H1 (cell line): Measurements from ENCODE around the gene H6PD. TPM values are rescaled to one million over a fixed set of nuclear protein-coding genes. Genes with fewer than 3 reads are reported as not detected.

Source experiments
- CTCF ChIA-PET: fragments of 300-600 bp; sonication (Branson Sonifier 250); formaldehyde crosslinking; loops from one replicate; lab custom pipeline; 2021; ENCODE audit not compliant: partially characterized antibody; lab: Charles Lee
- POLR2A ChIA-PET: fragments of 300-600 bp; sonication (Branson Sonifier 250); formaldehyde crosslinking; loops from one replicate; lab custom pipeline; 2021; ENCODE audit warnings: inconsistent platforms; ENCODE audit not compliant: partially characterized antibody; lab: Charles Lee
- DNase-seq, 2 experiments: peaks; one replicate each; pipeline versions ENCODE4 v3.0.0 to v3.0.0-alpha.2; 2010 to 2022; ENCODE audit warnings: low spot score in 2 of 2, low read depth in 1 of 2, mixed read lengths in 1 of 2
- FAIRE-seq: peaks from 2 replicates; lab custom pipeline; 2011; peaks lifted over from hg19 to GRCh38; lab: Jason Lieb, UNC
- H2AFZ ChIP-seq: 2 replicates; pipeline ENCODE4 v1.8.1; 2012; ENCODE audit warnings: low read length, inconsistent platforms
- H2AK5ac ChIP-seq: 2 replicates; pipeline ENCODE4 v1.6.1; 2013; ENCODE audit warnings: low read depth, low read length
- H2BK120ac ChIP-seq: replicated peaks from 2 replicates; pipeline ENCODE3; 2013; ENCODE audit warnings: low read depth, low read length, inconsistent platforms
- H2BK12ac ChIP-seq: 2 replicates; pipeline ENCODE4 v1.6.1; 2013; ENCODE audit warnings: low read depth, low read length
- H2BK15ac ChIP-seq: 2 replicates; pipeline ENCODE4 v1.6.1; 2013; ENCODE audit warnings: low read length
- H2BK20ac ChIP-seq: 2 replicates; pipeline ENCODE4 v1.6.1; 2013; ENCODE audit warnings: low read length
- H2BK5ac ChIP-seq: 2 replicates; pipeline ENCODE4 v1.6.1; 2013; ENCODE audit warnings: low read depth, low read length
- H3K14ac ChIP-seq: 2 replicates; pipeline ENCODE4 v1.6.1; 2013; ENCODE audit warnings: inconsistent platforms; ENCODE audit not compliant: insufficient read length
- H3K18ac ChIP-seq: 2 replicates; pipeline ENCODE4 v1.6.1; 2013; ENCODE audit warnings: low read length; ENCODE audit errors: extremely low read depth
- H3K23ac ChIP-seq: 2 replicates; pipeline ENCODE4 v1.6.1; 2013; ENCODE audit warnings: inconsistent platforms; ENCODE audit not compliant: insufficient read length
- H3K23me2 ChIP-seq: 2 replicates; pipeline ENCODE4 v1.6.1; 2013; ENCODE audit warnings: low read depth, low read length
- H3K27ac ChIP-seq: 2 replicates; pipeline ENCODE4 v1.6.1; 2011; ENCODE audit warnings: low read depth, low read length, inconsistent platforms
- H3K27me3 ChIP-seq, 4 experiments: replicated peaks in 1 of 4; 1 replicate in 1 of 4; 2 replicates in 3 of 4; pipeline versions ENCODE4 v1.6.1 to v1.8.1; 2011 to 2013; ENCODE audit warnings: low read length in 3 of 4, mild to moderate bottlenecking in 3 of 4, inconsistent platforms in 2 of 4, mixed read lengths in 2 of 4, moderate library complexity in 1 of 4; ENCODE audit not compliant: control insufficient read depth in 3 of 4, insufficient read depth in 3 of 4; ENCODE audit errors: extremely low read depth in 1 of 4
- H3K36me3 ChIP-seq, 4 experiments: 2 replicates each; pipeline versions ENCODE4 v1.6.1 to v1.8.1; 2011 to 2013; ENCODE audit warnings: mild to moderate bottlenecking in 4 of 4, low read length in 3 of 4, moderate library complexity in 2 of 4, control low read depth in 1 of 4, inconsistent platforms in 1 of 4; ENCODE audit not compliant: insufficient read depth in 4 of 4, control insufficient read depth in 2 of 4
- H3K4ac ChIP-seq: replicated peaks from 2 replicates; pipeline ENCODE3; 2013; ENCODE audit warnings: low read length, low read depth, mixed read lengths, inconsistent platforms; ENCODE audit not compliant: insufficient read length
- H3K4me1 ChIP-seq, 4 experiments: replicated peaks in 1 of 4; 1 replicate in 1 of 4; 2 replicates in 3 of 4; pipeline versions ENCODE4 v1.6.1 to v1.8.1; 2011 to 2013; ENCODE audit warnings: low read length in 3 of 4, inconsistent platforms in 2 of 4, mixed read lengths in 1 of 4; ENCODE audit not compliant: insufficient read depth in 4 of 4, control insufficient read depth in 3 of 4
- H3K4me2 ChIP-seq, 2 experiments: 2 replicates each; pipeline versions ENCODE4 v1.6.1 to v1.8.1; 2011 to 2013; ENCODE audit warnings: low read depth in 2 of 2, low read length in 2 of 2, control low read depth in 1 of 2, inconsistent platforms in 1 of 2, mild to moderate bottlenecking in 1 of 2; ENCODE audit not compliant: insufficient read depth in 1 of 2
- H3K4me3 ChIP-seq, 4 experiments: fragments of 200-600, 300-600 bp in 1 of 4; sonication (generic), shearing (Covaris generic), sonication (Bioruptor Twin) in 1 of 4; 2 replicates each; pipeline versions ENCODE4 v1.5.1 to v1.8.1; 2011 to 2016; ENCODE audit warnings: low read length in 4 of 4, low read depth in 3 of 4, control low read depth in 2 of 4, inconsistent platforms in 2 of 4, mild to moderate bottlenecking in 2 of 4, mixed read lengths in 1 of 4, moderate library complexity in 1 of 4; ENCODE audit not compliant: insufficient read depth in 2 of 4; ENCODE audit errors: extremely low read depth in 1 of 4
- H3K56ac ChIP-seq: replicated peaks from 2 replicates; pipeline ENCODE3; 2013; ENCODE audit warnings: low read depth, mild to moderate bottlenecking, mixed read lengths, low read length, inconsistent platforms; ENCODE audit not compliant: insufficient read length
- H3K79me1 ChIP-seq: 2 replicates; pipeline ENCODE4 v1.6.1; 2013; ENCODE audit warnings: low read depth, low read length, control low read depth
- H3K79me2 ChIP-seq, 2 experiments: 2 replicates each; pipeline versions ENCODE4 v1.6.1 to v1.8.1; 2012 to 2013; ENCODE audit warnings: low read length in 2 of 2, mild to moderate bottlenecking in 2 of 2, inconsistent platforms in 1 of 2; ENCODE audit not compliant: insufficient read depth in 2 of 2, control insufficient read depth in 1 of 2
- H3K9ac ChIP-seq, 4 experiments: replicated peaks in 1 of 4; 1 replicate in 1 of 4; 2 replicates in 3 of 4; pipeline versions ENCODE4 v1.6.1 to v1.8.1; 2011 to 2013; ENCODE audit warnings: low read depth in 3 of 4, low read length in 3 of 4, control low read depth in 2 of 4, mild to moderate bottlenecking in 2 of 4, moderate library complexity in 2 of 4, inconsistent platforms in 1 of 4; ENCODE audit errors: extremely low read depth in 1 of 4
- H3K9me3 ChIP-seq, 2 experiments: 2 replicates each; pipeline versions ENCODE4 v1.6.1 to v1.8.1; 2012 to 2013; ENCODE audit warnings: mild to moderate bottlenecking in 2 of 2, moderate library complexity in 2 of 2, control low read depth in 1 of 2, inconsistent platforms in 1 of 2, low read depth in 1 of 2, low read length in 1 of 2, mixed read lengths in 1 of 2; ENCODE audit not compliant: insufficient read depth in 2 of 2
- H4K20me1 ChIP-seq, 2 experiments: replicated peaks in 1 of 2; 2 replicates each; pipeline versions ENCODE3 to v1.8.1; 2011 to 2013; ENCODE audit warnings: inconsistent platforms in 2 of 2, low read length in 2 of 2, mild to moderate bottlenecking in 1 of 2; ENCODE audit not compliant: insufficient read depth in 2 of 2, control insufficient read depth in 1 of 2
- H4K5ac ChIP-seq: 2 replicates; pipeline ENCODE4 v1.6.1; 2013; ENCODE audit warnings: low read length, low read depth, mixed read lengths, inconsistent platforms; ENCODE audit not compliant: insufficient read length
- H4K8ac ChIP-seq: 2 replicates; pipeline ENCODE4 v1.8.0; 2013; ENCODE audit warnings: mild to moderate bottlenecking, moderate library complexity, low read length, inconsistent platforms; ENCODE audit not compliant: insufficient read depth; ENCODE audit errors: extremely low read depth
- H4K91ac ChIP-seq: replicated peaks from 2 replicates; pipeline ENCODE3; 2013; ENCODE audit warnings: low read length, mixed read lengths, inconsistent platforms; ENCODE audit not compliant: insufficient read length
- YY1 ChIP-seq: IDR thresholded peaks from 2 replicates; pipeline ENCODE4 v1.6.1; 2011; ENCODE audit warnings: low read depth, mild to moderate bottlenecking, low read length
- WGBS, 2 experiments: shearing (Covaris generic) in 1 of 2; methylation state at CpG; one replicate each; pipeline versions ENCODE4 v1.1.6 to v1.1.7; 2013 to 2015; ENCODE audit warnings: low lambda C conversion rate in 2 of 2, mixed read lengths in 2 of 2, inconsistent platforms in 1 of 2, low coverage in 1 of 2, missing lambda C conversion rate in 1 of 2; ENCODE audit not compliant: insufficient replicate concordance in 2 of 2, insufficient coverage in 1 of 2, insufficient read length in 1 of 2; ENCODE audit errors: extremely low coverage in 1 of 2, missing lambda C conversion rate in 1 of 2; 5-methylcytosine and 5-hydroxymethylcytosine counted together
- polyA plus RNA-seq, 7 experiments: library from polyadenylated mRNA; depleted of rRNA in 3 of 7; stranded (reverse) in 5 of 7; unstranded in 2 of 7; fragments of >200 nt in 5 of 7; fragments of 200-250 nt in 2 of 7; gene quantifications; 1 replicate in 5 of 7; 2 replicates in 1 of 7; 4 replicates in 1 of 7; pipeline versions ENCODE4 v1.2.1 to v1.2.3, GENCODE V29; 2011 to 2013; ENCODE audit warnings: missing spikeins in 2 of 7, mixed read lengths in 2 of 7
- total RNA-seq: library from RNA; stranded (reverse); fragmentation: NEBNext Ultra II Directional; extraction: Animal tissue kit (Norgen Biotek cat#: 25700); gene quantifications from 2 replicates; pipeline ENCODE4 v1.2.1, GENCODE V29; 2021
- TF ChIP-seq, protein P1 (sequence below): IDR thresholded peaks from 2 replicates; pipeline ENCODE4 v1.6.1; 2012; ENCODE audit warnings: low read length, inconsistent platforms

H6PD gene
- total and polyA plus RNA-seq, 2 of the 8 experiments (the other 6 are each of a cell fraction or from before 2014, with no cell fraction given): 3.6 to 3.8 TPM

DNA sequence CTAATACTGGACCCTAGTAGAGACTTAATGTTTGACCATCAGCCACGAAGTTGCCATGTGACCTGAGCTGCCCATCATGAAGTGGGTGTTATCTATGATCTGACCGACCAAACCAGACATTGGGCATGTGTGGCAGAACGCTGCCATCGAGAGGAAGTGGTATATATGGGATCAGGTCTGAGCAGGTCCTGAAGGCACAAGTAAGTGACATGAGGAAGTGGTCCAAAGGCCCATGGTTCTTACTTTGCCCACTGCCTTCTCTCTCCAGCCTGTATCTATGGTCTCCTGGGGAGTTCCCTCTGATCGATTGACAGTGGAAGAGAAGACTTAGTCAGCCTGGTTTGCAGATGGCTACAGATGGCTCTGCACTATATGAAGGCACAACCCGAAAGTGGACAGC is 66.0 kb downstream of the H6PD start:
- Histone ChIP-seq H3K9ac (no peak overlapping the region), H3K4me3 (no peak overlapping the region), H3K23ac (no peak overlapping the region), H3K9me3 (no peaks in the 10 kb centered on the region), H2BK20ac (no peak overlapping the region), H3K79me2 (no peaks in the 10 kb centered on the region; a peak in 1 of 4 replicates), H2BK5ac (no peak overlapping the region), H2BK12ac (no peak overlapping the region), H2BK15ac (no peak overlapping the region), H2AFZ (no peak overlapping the region), H4K91ac (no peak overlapping the region), H4K20me1 (peaks cover 0 to 10% of the 10 kb centered on the region in 2 experiments), H3K79me1 (peaks cover 9% of the 10 kb centered on the region; the same call in 1 of the 2 replicates), H3K4me1 (0 out of 7 replicates have a peak, but pooled peaks cover 0 to under 1% (median 0%) of the 10 kb centered on the region in 4 experiments), H3K18ac (no peak overlapping the region), H2BK120ac (no peak overlapping the region), H4K5ac (no peak overlapping the region), H3K14ac (no peak overlapping the region), H3K27ac (no peak overlapping the region), H3K27me3 (no peaks in the 10 kb centered on the region; a peak in 1 of 7 replicates), H3K23me2 (no peaks in the 10 kb centered on the region), H4K8ac (no peak overlapping the region), H3K36me3 (no peaks in the 10 kb centered on the region), H3K4ac (no peak overlapping the region), H3K4me2 (no peak overlapping the region), H3K56ac (no peak overlapping the region), H2AK5ac (no peak overlapping the region)
- ChIA-PET CTCF (interaction anchor here (0.6 to 1.1 kb wide), 3 partner anchors 10 to 158 kb away, joined by 3 to 6 read pairs (median 3); no protein-coding TSS in a partner anchor), POLR2A (interaction anchor here (0.6 kb wide), 1 partner anchor 1146 kb away, joined by 3 read pairs; no protein-coding TSS in a partner anchor)
- DNase-seq: no peak
- FAIRE-seq: no peak
- 86% methylated on average over 6 of the region's 6 CpGs; no CpG with 5 or more reads in 1 of the 2 experiments for WGBS, 2 experiments
- no peak for TF ChIP-seq YY1
- TF ChIP-seq, protein P1, sequence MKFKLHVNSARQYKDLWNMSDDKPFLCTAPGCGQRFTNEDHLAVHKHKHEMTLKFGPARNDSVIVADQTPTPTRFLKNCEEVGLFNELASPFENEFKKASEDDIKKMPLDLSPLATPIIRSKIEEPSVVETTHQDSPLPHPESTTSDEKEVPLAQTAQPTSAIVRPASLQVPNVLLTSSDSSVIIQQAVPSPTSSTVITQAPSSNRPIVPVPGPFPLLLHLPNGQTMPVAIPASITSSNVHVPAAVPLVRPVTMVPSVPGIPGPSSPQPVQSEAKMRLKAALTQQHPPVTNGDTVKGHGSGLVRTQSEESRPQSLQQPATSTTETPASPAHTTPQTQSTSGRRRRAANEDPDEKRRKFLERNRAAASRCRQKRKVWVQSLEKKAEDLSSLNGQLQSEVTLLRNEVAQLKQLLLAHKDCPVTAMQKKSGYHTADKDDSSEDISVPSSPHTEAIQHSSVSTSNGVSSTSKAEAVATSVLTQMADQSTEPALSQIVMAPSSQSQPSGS: no peak
